H1 (cell line): ENCODE results near the gene PPP2R3A. TPM values are rescaled to one million over a fixed set of nuclear protein-coding genes. Genes with fewer than 3 reads are reported as not detected.

Experiments
- SIRT6 ChIP-seq: IDR thresholded peaks from one replicate; pipeline ENCODE4 v1.7.1; 2012; ENCODE audit warnings: low read length, inconsistent platforms
- polyA plus RNA-seq, 7 experiments: library from polyadenylated mRNA; depleted of rRNA in 3 of 7; stranded (reverse) in 5 of 7; unstranded in 2 of 7; fragments of >200 nt in 5 of 7; fragments of 200-250 nt in 2 of 7; gene quantifications; 1 replicate in 5 of 7; 2 replicates in 1 of 7; 4 replicates in 1 of 7; pipeline versions ENCODE4 v1.2.1 to v1.2.3, GENCODE V29; 2011 to 2013; ENCODE audit warnings: missing spikeins in 2 of 7, mixed read lengths in 2 of 7
- total RNA-seq: library from RNA; stranded (reverse); fragmentation: NEBNext Ultra II Directional; extraction: Animal tissue kit (Norgen Biotek cat#: 25700); gene quantifications from 2 replicates; pipeline ENCODE4 v1.2.1, GENCODE V29; 2021
- TF ChIP-seq, protein P1 (sequence below): IDR thresholded peaks from 2 replicates; pipeline ENCODE4 v1.6.1; 2012; ENCODE audit warnings: low read length, inconsistent platforms

PPP2R3A gene
- total and polyA plus RNA-seq, 2 of the 8 experiments (the other 6 are each of a cell fraction or from before 2014, with no cell fraction given): 4.1 to 15.2 TPM

DNA sequence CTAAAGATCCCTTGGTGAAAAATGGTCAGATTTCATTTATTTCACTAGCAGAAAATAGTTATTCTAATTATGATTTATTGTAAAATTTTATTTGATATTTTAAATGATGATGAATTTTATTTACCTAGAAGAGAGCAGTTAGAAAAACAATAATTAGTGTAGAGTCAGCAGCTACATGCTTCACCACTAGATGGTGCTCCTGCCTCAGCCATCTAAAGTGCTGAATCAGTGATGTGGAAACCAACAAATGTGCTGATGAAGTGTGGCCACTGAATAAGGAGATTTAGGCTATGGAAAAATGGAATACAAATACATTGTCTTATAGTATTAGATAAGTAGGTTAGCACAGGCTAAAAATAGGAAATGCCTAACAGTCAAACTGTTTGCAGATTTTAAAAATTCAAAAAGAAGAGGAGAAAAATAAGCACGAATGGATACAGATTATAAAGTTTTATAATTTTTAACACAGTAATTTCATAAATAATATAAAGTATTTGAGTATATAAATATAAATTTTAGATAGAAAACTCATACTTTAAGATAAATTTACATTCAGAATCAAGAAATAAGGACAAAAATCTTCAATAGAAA is 109.8 kb downstream of the PPP2R3A start (continued):
- TF ChIP-seq, protein P1, sequence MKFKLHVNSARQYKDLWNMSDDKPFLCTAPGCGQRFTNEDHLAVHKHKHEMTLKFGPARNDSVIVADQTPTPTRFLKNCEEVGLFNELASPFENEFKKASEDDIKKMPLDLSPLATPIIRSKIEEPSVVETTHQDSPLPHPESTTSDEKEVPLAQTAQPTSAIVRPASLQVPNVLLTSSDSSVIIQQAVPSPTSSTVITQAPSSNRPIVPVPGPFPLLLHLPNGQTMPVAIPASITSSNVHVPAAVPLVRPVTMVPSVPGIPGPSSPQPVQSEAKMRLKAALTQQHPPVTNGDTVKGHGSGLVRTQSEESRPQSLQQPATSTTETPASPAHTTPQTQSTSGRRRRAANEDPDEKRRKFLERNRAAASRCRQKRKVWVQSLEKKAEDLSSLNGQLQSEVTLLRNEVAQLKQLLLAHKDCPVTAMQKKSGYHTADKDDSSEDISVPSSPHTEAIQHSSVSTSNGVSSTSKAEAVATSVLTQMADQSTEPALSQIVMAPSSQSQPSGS: no peak
- no peak for TF ChIP-seq SIRT6
- TF ChIP-seq, all 59 proteins: peak for 4
